ENCODE results near the gene VGLL3.
"Not testable (repeated sequence)": the region's sequence is repeated elsewhere in the genome, so short reads cannot be mapped to it uniquely, and the experiment has no call there.

Gene VGLL3, protein sequence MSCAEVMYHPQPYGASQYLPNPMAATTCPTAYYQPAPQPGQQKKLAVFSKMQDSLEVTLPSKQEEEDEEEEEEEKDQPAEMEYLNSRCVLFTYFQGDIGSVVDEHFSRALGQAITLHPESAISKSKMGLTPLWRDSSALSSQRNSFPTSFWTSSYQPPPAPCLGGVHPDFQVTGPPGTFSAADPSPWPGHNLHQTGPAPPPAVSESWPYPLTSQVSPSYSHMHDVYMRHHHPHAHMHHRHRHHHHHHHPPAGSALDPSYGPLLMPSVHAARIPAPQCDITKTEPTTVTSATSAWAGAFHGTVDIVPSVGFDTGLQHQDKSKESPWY

DNA sequence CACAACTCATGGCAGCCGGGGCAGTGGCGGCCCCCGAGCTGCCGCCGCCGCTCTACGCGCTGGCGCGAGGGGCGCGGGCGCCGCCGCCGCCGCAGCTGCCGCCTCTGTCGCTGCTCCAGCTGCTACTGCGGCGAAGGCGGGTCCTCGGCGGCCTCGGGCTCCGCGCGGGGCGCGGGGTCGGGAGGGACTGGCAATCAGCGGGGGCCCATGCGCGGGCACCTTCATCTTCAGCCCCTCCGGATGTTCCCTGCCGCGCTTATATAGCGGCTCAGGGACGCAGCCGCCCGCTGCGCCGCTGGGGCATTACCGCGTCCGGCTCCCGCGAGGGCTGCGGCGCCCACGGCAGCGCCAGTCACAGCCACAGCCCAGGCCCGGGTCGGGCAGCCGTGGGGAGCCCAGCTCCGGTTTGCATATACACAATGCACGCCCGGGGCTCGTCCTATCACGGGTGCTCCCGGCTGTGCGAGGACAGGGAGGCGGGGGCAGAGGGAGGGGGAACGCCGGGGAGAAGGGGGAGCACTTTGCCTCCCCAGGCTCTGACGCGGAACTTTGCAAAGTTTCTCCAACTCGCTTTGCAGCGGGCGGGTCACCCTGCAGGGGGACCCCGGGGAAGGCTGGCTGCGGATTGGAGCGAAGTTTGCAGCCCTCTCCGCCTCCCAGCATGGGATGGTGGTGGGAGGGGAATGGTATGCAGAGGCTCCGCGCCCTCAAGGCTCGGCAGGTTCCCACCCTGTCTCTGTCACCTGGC, at the start of gene VGLL3:
TSS of gene VGLL3 (minus strand) at position 416 of the 748 bp plus-strand sequence. CDS start at position 10, 406 bp downstream.
- TF ChIP-seq, protein P1, sequence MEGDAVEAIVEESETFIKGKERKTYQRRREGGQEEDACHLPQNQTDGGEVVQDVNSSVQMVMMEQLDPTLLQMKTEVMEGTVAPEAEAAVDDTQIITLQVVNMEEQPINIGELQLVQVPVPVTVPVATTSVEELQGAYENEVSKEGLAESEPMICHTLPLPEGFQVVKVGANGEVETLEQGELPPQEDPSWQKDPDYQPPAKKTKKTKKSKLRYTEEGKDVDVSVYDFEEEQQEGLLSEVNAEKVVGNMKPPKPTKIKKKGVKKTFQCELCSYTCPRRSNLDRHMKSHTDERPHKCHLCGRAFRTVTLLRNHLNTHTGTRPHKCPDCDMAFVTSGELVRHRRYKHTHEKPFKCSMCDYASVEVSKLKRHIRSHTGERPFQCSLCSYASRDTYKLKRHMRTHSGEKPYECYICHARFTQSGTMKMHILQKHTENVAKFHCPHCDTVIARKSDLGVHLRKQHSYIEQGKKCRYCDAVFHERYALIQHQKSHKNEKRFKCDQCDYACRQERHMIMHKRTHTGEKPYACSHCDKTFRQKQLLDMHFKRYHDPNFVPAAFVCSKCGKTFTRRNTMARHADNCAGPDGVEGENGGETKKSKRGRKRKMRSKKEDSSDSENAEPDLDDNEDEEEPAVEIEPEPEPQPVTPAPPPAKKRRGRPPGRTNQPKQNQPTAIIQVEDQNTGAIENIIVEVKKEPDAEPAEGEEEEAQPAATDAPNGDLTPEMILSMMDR (IDR thresholded peaks at IDR 0.05; ENCODE audit: control insufficient read depth, insufficient read depth, low read depth, low read length, missing control alignments) = peak; percentile 39
- DNase-seq (ENCODE audit: low read depth) = no peak
- peak within 1 kb of the TSS; percentile 90 for H3K4me3 ChIP-seq (ENCODE audit: control insufficient read depth, low read depth, low read length)

DNA sequence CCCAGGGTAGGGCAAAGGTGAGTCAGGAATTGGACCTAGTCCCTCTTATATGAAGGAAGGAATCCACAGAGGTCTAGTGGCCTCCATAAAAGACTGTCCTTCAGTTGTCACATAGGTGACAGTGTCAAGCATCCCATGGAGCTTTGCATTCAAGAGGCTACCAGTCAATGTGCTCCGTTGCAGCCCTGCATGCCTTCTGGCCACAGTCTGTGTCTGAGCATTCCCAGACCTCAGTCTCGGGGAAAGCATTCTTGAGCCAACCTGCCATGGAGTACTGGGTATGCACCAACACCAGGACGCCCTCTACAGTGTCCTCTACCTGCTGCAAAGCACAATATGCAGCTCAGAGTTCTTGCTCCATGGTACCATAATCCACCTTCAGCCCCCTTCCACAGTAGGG, 46.7 kb upstream of the VGLL3 start:
- TF ChIP-seq, protein P1 (IDR thresholded peaks at IDR 0.05; ENCODE audit: control insufficient read depth, insufficient read depth, low read depth, low read length, missing control alignments) = no peak
- no peak for DNase-seq (ENCODE audit: low read depth)
- no peak overlapping the region for H3K4me3 ChIP-seq (ENCODE audit: control insufficient read depth, low read depth, low read length)

DNA sequence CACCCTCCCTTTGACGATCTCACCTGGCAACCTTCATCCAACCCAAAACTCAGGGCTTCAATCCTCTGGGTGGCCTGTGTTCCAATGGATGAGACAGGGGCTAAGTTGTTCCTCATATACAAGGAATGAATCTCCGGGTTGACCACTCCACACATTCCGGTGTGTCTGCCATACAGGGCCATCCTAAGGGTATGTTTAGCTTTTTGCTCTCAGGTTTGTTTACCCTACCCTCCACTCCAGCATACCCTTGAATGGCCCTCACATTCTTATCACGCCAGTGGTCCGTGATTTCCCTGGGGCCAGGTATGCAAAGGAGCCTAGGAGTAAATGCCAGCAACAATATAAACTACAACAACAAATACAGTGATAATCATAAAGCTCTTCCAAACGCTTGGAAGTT, 45.7 kb upstream of the VGLL3 start:
- TF ChIP-seq, protein P1 (IDR thresholded peaks at IDR 0.05; ENCODE audit: control insufficient read depth, insufficient read depth, low read depth, low read length, missing control alignments) = no peak
- no peak for DNase-seq (ENCODE audit: low read depth)
- H3K4me3 ChIP-seq (ENCODE audit: control insufficient read depth, low read depth, low read length) = no peak overlapping the region

DNA sequence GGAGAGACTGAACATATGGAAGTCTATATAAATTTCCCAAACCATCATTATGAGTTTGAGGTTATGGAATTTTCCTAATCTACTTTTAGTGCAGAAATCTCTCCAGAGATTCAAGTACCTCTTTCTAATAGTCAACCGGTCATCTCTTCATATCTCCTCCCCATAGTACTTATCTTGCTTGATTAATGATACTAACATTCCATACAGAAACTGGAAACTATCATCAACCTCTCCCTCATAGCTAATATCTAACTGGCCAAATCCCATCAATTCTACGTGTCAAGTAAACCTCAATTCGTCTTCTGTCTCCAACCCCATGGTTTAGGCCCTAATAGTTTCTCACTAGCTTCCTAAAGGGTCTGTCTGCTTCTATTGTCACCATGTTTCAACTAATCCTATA, 44.4 kb upstream of the VGLL3 start:
- H3K4me3 ChIP-seq (ENCODE audit: control insufficient read depth, low read depth, low read length) = no peak overlapping the region
- TF ChIP-seq, protein P1 (IDR thresholded peaks at IDR 0.05; ENCODE audit: control insufficient read depth, insufficient read depth, low read depth, low read length, missing control alignments) = no peak
- DNase-seq (ENCODE audit: low read depth) = no peak

DNA sequence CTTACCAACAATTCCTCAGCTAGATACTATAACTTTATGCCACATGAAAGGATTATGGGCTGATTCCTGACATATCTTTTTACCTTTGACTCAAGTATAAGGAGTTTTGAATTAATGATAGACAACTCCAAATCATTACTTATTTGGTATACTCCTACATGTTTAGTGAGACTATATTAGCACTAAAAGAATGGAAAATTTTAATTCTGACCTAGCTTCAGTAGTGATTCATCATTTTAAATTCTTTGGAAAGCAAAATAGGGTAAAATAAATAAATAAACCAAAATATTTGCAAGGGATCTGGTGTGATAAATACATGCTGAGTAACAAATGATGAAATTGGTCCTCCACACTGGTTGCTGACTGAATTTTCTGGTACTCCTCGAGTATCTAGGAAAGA, 42.3 kb upstream of the VGLL3 start:
- TF ChIP-seq, protein P1 (IDR thresholded peaks at IDR 0.05; ENCODE audit: control insufficient read depth, insufficient read depth, low read depth, low read length, missing control alignments) = no peak
- DNase-seq (ENCODE audit: low read depth) = no peak
- H3K4me3 ChIP-seq (ENCODE audit: control insufficient read depth, low read depth, low read length) = no peak overlapping the region

DNA sequence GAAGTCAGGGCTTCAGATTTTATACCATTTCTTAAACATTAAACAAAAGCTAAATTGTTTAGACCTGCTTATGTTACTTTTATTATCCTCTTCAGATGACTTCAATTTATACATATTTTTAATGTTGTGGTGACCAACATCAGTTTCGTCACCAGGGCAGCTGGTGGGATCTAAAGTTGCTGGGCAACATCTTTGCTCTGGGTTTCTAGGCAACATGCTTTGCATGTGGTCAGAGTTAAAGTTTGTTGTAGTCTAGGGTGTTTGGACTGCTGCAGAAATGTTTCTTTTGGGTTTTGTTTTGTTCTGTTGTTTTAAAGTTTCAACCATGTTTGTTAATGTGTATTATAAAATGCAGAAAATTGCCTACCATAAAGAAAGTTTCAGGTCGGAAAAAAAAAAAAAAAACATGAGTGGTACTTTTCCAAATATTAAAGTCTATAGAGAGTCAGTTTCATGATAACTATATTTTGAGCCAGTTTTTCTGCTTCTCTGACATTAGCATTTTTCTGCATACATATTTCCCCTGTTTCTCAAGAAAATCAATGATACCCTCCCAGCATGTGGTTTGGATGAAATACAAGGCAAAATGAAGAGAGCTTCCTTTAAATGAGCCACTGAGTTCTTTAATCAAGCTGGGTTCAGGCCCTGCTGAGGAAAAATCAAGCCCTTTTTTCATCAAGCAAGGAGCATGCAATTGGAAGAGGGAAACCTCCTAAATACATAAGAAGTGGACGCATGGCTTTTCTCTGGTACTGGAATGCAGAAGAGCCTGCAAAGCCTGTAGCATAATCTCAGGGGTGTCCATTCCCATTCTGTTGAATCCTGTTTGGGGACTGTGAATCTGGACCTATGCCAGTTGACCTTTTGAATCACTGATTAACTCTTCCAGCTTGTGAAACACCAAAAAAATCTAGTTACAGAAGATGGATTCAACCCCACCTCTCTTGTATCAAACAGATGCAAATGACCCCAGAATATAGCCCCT, 35.0 kb upstream of the VGLL3 start:
- TF ChIP-seq, protein P1 (IDR thresholded peaks at IDR 0.05; ENCODE audit: control insufficient read depth, insufficient read depth, low read depth, low read length, missing control alignments) = no peak
- no peak for DNase-seq (ENCODE audit: low read depth)
- H3K4me3 ChIP-seq (ENCODE audit: control insufficient read depth, low read depth, low read length) = no peak overlapping the region

DNA sequence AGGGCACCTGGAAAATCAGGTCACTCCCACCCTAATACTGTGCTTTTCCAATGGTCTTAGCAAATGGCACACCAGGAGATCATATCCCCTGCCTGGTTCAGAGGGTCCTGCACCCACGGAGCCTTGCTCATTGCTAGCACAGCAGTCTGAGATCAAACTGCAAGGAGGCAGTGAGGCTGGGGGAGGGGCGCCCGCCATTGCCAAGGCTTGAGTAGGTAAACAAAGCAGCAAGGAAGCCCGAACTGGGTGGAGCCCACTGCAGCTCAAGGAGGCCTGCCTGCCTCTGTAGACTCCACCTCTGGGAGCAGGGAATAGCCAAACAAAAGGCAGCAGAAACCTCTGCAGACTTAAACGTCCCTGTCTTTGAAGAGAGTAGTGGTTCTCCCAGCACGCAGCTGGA, 26.4 kb upstream of the VGLL3 start:
- H3K4me3 ChIP-seq (ENCODE audit: control insufficient read depth, low read depth, low read length); DNase-seq (ENCODE audit: low read depth): not testable (repeated sequence)

Measured in AG09309 (cell line).